ENCODE results near the gene SH3BGRL2.

SH3BGRL2 gene

GRCh38 chr6:79668381-79668780 is 37.3 kb downstream of the SH3BGRL2 start:
- no peak for DNase-seq (ENCODE audit: low read depth in 1 of 2, low spot score in 1 of 2)
- no peaks in the 10 kb centered on the region for H3K27me3 ChIP-seq (ENCODE audit: insufficient read depth, poor library complexity, severe bottlenecking)
- H3K27ac ChIP-seq (replicated peaks): no peak overlapping the region
- no peak overlapping the region for H3K4me3 ChIP-seq (replicated peaks; ENCODE audit: insufficient read depth, low read length)
- TF ChIP-seq, protein P1, sequence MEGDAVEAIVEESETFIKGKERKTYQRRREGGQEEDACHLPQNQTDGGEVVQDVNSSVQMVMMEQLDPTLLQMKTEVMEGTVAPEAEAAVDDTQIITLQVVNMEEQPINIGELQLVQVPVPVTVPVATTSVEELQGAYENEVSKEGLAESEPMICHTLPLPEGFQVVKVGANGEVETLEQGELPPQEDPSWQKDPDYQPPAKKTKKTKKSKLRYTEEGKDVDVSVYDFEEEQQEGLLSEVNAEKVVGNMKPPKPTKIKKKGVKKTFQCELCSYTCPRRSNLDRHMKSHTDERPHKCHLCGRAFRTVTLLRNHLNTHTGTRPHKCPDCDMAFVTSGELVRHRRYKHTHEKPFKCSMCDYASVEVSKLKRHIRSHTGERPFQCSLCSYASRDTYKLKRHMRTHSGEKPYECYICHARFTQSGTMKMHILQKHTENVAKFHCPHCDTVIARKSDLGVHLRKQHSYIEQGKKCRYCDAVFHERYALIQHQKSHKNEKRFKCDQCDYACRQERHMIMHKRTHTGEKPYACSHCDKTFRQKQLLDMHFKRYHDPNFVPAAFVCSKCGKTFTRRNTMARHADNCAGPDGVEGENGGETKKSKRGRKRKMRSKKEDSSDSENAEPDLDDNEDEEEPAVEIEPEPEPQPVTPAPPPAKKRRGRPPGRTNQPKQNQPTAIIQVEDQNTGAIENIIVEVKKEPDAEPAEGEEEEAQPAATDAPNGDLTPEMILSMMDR (IDR thresholded peaks at IDR 0.05; ENCODE audit: insufficient read depth, low read length): no peak
- TF ChIP-seq GABPA (IDR thresholded peaks at IDR 0.05; ENCODE audit: low read depth): no peak
- no peak for TF ChIP-seq REST (IDR thresholded peaks at IDR 0.05; ENCODE audit: insufficient replicate concordance, low read depth)
- no peak for TF ChIP-seq POLR2AphosphoS5 (IDR thresholded peaks at IDR 0.05; ENCODE audit: low read depth)
- no peak for TF ChIP-seq SPI1 (IDR thresholded peaks at IDR 0.05; ENCODE audit: borderline replicate concordance, low read depth)

DNA sequence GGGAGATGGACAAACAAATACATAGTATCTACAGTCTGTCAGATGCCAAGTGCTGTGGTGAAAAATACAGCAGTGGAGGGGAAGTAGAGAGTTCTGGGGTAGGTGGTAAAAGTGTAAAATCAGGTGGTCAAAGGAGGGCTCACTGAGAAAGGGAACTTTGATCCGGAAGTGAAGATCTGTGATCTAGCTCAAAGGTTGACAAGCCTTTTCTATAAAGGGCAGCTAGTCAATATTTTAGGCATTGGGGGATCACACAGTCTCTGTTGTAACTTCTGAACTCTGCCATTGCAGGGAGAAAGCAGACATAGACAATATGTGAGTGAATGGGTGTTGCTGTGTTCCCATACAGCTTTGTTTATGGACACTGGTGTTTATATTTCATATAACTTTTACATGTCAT is 38.6 kb downstream of the SH3BGRL2 start:
- TF ChIP-seq, protein P1 (IDR thresholded peaks at IDR 0.05; ENCODE audit: insufficient read depth, low read length): no peak
- TF ChIP-seq REST (IDR thresholded peaks at IDR 0.05; ENCODE audit: insufficient replicate concordance, low read depth) (no peak), GABPA (IDR thresholded peaks at IDR 0.05; ENCODE audit: low read depth) (no peak), POLR2AphosphoS5 (IDR thresholded peaks at IDR 0.05; ENCODE audit: low read depth) (no peak), SPI1 (IDR thresholded peaks at IDR 0.05; ENCODE audit: borderline replicate concordance, low read depth) (no peak)
- Histone ChIP-seq H3K27ac (replicated peaks) (no peak overlapping the region), H3K27me3 (ENCODE audit: insufficient read depth, poor library complexity, severe bottlenecking) (no peaks in the 10 kb centered on the region), H3K4me3 (replicated peaks; ENCODE audit: insufficient read depth, low read length) (no peak overlapping the region)
- DNase-seq (ENCODE audit: low read depth in 1 of 2, low spot score in 1 of 2): no peak

GRCh38 chr6:79670789-79671188 is 39.7 kb downstream of the SH3BGRL2 start:
- no peak overlapping the region for H3K27ac ChIP-seq (replicated peaks)
- DNase-seq (ENCODE audit: low read depth in 1 of 2, low spot score in 1 of 2): no peak

More at GRCh38 chr6:79670789-79671188, 39.7 kb downstream of the SH3BGRL2 start:
- Histone ChIP-seq H3K4me3 (replicated peaks; ENCODE audit: insufficient read depth, low read length) (no peak overlapping the region), H3K27me3 (ENCODE audit: insufficient read depth, poor library complexity, severe bottlenecking) (no peaks in the 10 kb centered on the region)
- TF ChIP-seq, protein P1 (IDR thresholded peaks at IDR 0.05; ENCODE audit: insufficient read depth, low read length): no peak
- TF ChIP-seq REST (IDR thresholded peaks at IDR 0.05; ENCODE audit: insufficient replicate concordance, low read depth) (no peak), GABPA (IDR thresholded peaks at IDR 0.05; ENCODE audit: low read depth) (no peak), POLR2AphosphoS5 (IDR thresholded peaks at IDR 0.05; ENCODE audit: low read depth) (no peak), SPI1 (IDR thresholded peaks at IDR 0.05; ENCODE audit: borderline replicate concordance, low read depth) (no peak)
